HL-60 (cell line): ENCODE results near the gene MUC22.
A peak's percentile ranks its signal among the peaks of the same experiment; 100 is the strongest.

ENCODE experiments used
- GABPA ChIP-seq: IDR thresholded peaks from 2 replicates; pipeline ENCODE4 v1.6.1; 2012; ENCODE audit warnings: low read depth
- POLR2AphosphoS5 ChIP-seq: IDR thresholded peaks from 2 replicates; pipeline ENCODE4 v1.6.1; 2012; ENCODE audit warnings: low read depth
- TF ChIP-seq, protein P1 (sequence below): IDR thresholded peaks from one replicate; pipeline ENCODE4 v1.5.1; 2011; ENCODE audit warnings: low read length, control low read depth, inconsistent platforms; ENCODE audit not compliant: insufficient read depth
- TF ChIP-seq, protein P2 (sequence below): IDR thresholded peaks from 2 replicates; pipeline ENCODE4 v1.6.1; 2012; ENCODE audit warnings: low read depth; ENCODE audit not compliant: insufficient replicate concordance

DNA sequence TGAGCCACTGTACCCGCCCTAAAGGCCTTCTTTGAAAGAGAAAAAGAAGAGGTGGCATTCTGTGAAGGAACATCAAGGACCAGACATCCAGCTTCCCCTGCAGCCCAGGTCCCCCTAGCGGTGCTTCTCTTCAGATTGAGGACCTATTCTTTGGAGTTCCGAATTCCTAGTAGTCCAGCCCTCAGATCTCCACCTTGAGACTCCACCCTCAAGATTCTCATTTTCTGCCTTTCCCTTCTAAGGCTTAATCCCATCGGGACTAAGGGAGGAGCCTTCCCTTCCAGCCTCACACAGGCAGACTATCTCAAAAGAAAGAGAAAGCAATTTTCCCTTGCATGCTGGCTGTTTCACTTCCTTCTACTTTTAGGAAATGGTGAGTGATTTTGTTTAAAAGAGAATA, 32.5 kb downstream of the MUC22 start:
- TF ChIP-seq, protein P1, sequence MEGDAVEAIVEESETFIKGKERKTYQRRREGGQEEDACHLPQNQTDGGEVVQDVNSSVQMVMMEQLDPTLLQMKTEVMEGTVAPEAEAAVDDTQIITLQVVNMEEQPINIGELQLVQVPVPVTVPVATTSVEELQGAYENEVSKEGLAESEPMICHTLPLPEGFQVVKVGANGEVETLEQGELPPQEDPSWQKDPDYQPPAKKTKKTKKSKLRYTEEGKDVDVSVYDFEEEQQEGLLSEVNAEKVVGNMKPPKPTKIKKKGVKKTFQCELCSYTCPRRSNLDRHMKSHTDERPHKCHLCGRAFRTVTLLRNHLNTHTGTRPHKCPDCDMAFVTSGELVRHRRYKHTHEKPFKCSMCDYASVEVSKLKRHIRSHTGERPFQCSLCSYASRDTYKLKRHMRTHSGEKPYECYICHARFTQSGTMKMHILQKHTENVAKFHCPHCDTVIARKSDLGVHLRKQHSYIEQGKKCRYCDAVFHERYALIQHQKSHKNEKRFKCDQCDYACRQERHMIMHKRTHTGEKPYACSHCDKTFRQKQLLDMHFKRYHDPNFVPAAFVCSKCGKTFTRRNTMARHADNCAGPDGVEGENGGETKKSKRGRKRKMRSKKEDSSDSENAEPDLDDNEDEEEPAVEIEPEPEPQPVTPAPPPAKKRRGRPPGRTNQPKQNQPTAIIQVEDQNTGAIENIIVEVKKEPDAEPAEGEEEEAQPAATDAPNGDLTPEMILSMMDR, result peak; percentile 38
- no peak for TF ChIP-seq GABPA
- TF ChIP-seq POLR2AphosphoS5, result no peak
- TF ChIP-seq, protein P2, sequence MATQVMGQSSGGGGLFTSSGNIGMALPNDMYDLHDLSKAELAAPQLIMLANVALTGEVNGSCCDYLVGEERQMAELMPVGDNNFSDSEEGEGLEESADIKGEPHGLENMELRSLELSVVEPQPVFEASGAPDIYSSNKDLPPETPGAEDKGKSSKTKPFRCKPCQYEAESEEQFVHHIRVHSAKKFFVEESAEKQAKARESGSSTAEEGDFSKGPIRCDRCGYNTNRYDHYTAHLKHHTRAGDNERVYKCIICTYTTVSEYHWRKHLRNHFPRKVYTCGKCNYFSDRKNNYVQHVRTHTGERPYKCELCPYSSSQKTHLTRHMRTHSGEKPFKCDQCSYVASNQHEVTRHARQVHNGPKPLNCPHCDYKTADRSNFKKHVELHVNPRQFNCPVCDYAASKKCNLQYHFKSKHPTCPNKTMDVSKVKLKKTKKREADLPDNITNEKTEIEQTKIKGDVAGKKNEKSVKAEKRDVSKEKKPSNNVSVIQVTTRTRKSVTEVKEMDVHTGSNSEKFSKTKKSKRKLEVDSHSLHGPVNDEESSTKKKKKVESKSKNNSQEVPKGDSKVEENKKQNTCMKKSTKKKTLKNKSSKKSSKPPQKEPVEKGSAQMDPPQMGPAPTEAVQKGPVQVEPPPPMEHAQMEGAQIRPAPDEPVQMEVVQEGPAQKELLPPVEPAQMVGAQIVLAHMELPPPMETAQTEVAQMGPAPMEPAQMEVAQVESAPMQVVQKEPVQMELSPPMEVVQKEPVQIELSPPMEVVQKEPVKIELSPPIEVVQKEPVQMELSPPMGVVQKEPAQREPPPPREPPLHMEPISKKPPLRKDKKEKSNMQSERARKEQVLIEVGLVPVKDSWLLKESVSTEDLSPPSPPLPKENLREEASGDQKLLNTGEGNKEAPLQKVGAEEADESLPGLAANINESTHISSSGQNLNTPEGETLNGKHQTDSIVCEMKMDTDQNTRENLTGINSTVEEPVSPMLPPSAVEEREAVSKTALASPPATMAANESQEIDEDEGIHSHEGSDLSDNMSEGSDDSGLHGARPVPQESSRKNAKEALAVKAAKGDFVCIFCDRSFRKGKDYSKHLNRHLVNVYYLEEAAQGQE, result no peak
